Measurements from ENCODE around the gene KSR1. TPM values are rescaled to one million over a fixed set of nuclear protein-coding genes. Genes with fewer than 3 reads are reported as not detected.

The KSR1 gene
- total and polyA plus RNA-seq, 3 donors from 2014 or later, result 44.8 to 80.7 (median 63.7) TPM

GRCh38 chr17:27575096-27575911 is 119.1 kb downstream of the KSR1 start:
- intact Hi-C loops (cut with DNase I; ENCODE audit: low total_unique reads), result no loop called here
- no peak for DNase-seq
- no peaks in the 10 kb centered on the region for H3K9me3 ChIP-seq
- peaks cover 17% of the 10 kb centered on the region for H3K4me1 ChIP-seq
- H3K27me3 ChIP-seq, result no peaks in the 10 kb centered on the region
- no peaks in the 10 kb centered on the region for H3K36me3 ChIP-seq (ENCODE audit: low read depth, missing control alignments)
- 91 to 97% methylated on average over 3 of the region's 3 CpGs for WGBS, 2 donors
- TF ChIP-seq POLR2A (IDR thresholded peaks at IDR 0.05), result no peak
- TF ChIP-seq, protein P1, sequence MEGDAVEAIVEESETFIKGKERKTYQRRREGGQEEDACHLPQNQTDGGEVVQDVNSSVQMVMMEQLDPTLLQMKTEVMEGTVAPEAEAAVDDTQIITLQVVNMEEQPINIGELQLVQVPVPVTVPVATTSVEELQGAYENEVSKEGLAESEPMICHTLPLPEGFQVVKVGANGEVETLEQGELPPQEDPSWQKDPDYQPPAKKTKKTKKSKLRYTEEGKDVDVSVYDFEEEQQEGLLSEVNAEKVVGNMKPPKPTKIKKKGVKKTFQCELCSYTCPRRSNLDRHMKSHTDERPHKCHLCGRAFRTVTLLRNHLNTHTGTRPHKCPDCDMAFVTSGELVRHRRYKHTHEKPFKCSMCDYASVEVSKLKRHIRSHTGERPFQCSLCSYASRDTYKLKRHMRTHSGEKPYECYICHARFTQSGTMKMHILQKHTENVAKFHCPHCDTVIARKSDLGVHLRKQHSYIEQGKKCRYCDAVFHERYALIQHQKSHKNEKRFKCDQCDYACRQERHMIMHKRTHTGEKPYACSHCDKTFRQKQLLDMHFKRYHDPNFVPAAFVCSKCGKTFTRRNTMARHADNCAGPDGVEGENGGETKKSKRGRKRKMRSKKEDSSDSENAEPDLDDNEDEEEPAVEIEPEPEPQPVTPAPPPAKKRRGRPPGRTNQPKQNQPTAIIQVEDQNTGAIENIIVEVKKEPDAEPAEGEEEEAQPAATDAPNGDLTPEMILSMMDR (IDR thresholded peaks at IDR 0.05), result no peak
- no peak overlapping the region for H3K4me3 ChIP-seq
- H3K27ac ChIP-seq, result no peak overlapping the region

DNA sequence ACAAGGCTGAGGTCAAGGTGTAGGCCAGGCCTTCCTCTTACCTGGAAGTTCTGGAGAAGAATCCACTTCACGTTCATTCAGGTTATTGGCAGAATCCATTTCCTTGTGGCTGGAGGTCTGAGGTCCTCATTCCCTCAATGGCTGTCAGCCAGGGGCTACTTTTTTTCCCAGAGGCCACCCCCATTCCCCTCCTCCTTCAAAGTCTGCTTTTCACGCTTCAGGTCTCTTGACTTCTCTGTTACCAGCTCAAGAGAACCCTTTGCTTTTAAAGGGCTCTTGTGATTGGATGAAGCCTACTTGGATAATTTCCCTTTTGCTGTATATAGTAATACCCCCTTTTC is 119.6 kb downstream of the KSR1 start:
- intact Hi-C loops (cut with DNase I; ENCODE audit: low total_unique reads), result no loop called here
- 85 to 98% methylated on average over 2 of the region's 2 CpGs for WGBS, 2 donors
- Histone ChIP-seq H3K27ac (no peak overlapping the region), H3K9me3 (no peaks in the 10 kb centered on the region), H3K36me3 (ENCODE audit: low read depth, missing control alignments) (no peaks in the 10 kb centered on the region), H3K27me3 (no peaks in the 10 kb centered on the region), H3K4me3 (no peak overlapping the region), H3K4me1 (peaks cover 17% of the 10 kb centered on the region)
- TF ChIP-seq, protein P1 (IDR thresholded peaks at IDR 0.05), result no peak
- TF ChIP-seq POLR2A (IDR thresholded peaks at IDR 0.05), result no peak
- no peak for DNase-seq

GRCh38 chr17:27576477-27577083 is 120.3 kb downstream of the KSR1 start:
- 59 to 71% methylated on average over 8 of the region's 8 CpGs for WGBS, 2 donors
- H3K4me1 ChIP-seq, result peaks cover 17% of the 10 kb centered on the region
- no peaks in the 10 kb centered on the region for H3K9me3 ChIP-seq
- no peaks in the 10 kb centered on the region for H3K27me3 ChIP-seq
- TF ChIP-seq, protein P1 (IDR thresholded peaks at IDR 0.05), result no peak
- no peak for TF ChIP-seq POLR2A (IDR thresholded peaks at IDR 0.05)
- H3K27ac ChIP-seq, result peak overlapping the region in 1 of 2 donors; percentile 39
- H3K36me3 ChIP-seq (ENCODE audit: low read depth, missing control alignments), result no peaks in the 10 kb centered on the region
- DNase-seq, result peak; percentile 26
- H3K4me3 ChIP-seq, result no peak overlapping the region
- intact Hi-C loops (cut with DNase I; ENCODE audit: low total_unique reads), result no loop called here

GRCh38 chr17:27577121-27577761 is 121.0 kb downstream of the KSR1 start:
- Histone ChIP-seq H3K4me3 (no peak overlapping the region), H3K9me3 (no peaks in the 10 kb centered on the region), H3K27ac (peak overlapping the region in 1 of 2 donors; percentile 39), H3K4me1 (peaks cover 17% of the 10 kb centered on the region), H3K27me3 (no peaks in the 10 kb centered on the region), H3K36me3 (ENCODE audit: low read depth, missing control alignments) (no peaks in the 10 kb centered on the region)
- 64 to 78% methylated on average over 7 to 19 of the region's 20 CpGs for WGBS, 2 donors
- no peak for TF ChIP-seq POLR2A (IDR thresholded peaks at IDR 0.05)
- TF ChIP-seq, protein P1 (IDR thresholded peaks at IDR 0.05), result no peak
- intact Hi-C loops (cut with DNase I; ENCODE audit: low total_unique reads), result no loop called here
- DNase-seq, result peak; percentile 32

All from testis (tissue), 3 donors.